HG03439 (cell line): Measurements from ENCODE around the gene LRRC71.
"Not testable (repeated sequence)": the region's sequence is repeated elsewhere in the genome, so short reads cannot be mapped to it uniquely, and the experiment has no call there.

Source experiments
- ATAC-seq: cut with Tn5 transposase; IDR thresholded peaks from one replicate; pipeline ENCODE4 v1.9.1; 2021; ENCODE audit warnings: mild to moderate bottlenecking, moderate library complexity; ENCODE audit not compliant: unreplicated experiment

Gene LRRC71

DNA sequence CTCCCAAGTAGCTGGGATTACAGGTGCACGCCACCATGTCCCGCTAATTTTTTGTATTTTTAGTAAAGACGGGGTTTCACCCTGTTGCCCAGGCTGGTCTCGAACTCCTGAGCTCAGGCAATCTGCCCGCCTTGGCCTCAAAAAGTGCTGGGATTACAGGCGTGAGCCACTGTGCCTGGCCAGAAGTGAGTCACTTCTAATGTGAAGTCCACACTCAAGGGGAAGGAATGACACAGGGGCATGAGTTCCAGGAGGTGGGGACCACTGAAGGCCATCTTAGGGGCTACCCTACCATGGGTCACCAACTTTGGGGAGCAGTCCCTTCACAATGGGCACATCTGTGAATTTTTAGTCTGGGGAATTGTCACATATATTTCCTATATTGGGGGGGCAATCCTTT, 6.3 kb downstream of the LRRC71 start:
- ATAC-seq: not testable (repeated sequence)

DNA sequence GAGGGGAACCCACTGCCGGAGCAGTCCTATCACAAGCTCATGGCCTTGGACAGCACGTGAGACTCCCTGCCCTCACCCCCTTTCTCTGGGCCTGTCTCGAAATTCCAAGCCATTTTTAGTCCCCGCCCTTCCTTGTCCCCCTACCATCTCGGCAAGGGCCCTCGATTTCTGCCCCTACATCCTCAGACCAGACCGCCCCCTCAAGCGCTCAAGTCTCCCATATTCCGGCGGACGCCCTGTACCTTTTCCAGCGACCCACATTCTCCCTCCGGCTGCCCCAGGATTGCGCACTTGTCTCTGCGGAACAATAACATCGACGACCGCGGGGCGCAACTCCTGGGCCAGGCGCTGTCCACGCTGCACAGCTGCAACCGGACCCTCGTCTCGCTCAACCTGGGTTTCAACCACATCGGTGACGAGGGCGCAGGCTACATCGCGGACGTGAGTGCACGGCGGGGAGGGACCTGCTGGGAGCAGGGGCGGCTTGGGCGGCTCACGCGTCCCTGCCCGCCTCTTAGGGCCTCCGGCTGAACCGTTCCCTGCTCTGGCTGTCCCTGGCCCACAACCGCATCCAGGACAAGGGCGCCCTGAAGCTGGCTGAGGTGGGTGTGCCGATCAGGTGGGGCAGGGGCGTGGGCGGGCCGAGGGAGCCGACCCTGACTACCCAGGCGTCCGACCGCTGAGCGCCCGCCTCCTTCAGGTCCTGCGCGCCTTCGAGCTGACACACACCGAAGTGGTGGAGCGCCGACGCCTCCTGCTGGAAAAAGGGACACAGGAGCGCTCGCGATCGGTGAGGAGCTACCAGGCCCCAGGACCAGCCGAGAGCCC, 7.0 kb downstream of the LRRC71 start:
- ATAC-seq: no peak

DNA sequence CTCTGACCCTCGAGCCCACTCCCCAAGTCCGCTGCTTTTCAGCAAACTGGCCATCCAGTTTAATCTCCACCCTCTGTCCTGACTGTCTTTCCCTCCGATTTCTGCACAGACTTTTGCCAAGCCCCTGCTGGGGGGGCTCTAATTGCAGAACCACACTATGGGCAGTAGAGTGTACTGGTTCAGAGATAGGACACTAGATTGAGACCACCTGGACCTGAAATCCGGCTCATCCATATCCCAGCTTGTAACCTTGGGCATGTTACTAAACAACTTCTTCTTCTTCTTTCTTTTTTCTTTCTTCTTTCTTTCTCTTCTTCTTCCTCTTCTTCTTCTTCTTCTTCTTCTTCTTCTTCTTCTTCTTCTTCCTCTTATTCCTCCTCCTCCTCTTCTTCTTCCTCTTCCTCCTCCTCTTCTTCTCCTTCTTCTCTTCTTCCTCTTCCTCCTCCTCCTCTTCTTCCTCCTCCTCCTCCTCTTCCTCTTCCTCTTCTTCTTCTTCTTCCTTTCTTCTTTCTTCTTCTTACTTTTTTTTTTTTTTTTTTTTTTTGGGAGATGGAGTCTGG, 7.7 kb downstream of the LRRC71 start:
- no peak for ATAC-seq

DNA sequence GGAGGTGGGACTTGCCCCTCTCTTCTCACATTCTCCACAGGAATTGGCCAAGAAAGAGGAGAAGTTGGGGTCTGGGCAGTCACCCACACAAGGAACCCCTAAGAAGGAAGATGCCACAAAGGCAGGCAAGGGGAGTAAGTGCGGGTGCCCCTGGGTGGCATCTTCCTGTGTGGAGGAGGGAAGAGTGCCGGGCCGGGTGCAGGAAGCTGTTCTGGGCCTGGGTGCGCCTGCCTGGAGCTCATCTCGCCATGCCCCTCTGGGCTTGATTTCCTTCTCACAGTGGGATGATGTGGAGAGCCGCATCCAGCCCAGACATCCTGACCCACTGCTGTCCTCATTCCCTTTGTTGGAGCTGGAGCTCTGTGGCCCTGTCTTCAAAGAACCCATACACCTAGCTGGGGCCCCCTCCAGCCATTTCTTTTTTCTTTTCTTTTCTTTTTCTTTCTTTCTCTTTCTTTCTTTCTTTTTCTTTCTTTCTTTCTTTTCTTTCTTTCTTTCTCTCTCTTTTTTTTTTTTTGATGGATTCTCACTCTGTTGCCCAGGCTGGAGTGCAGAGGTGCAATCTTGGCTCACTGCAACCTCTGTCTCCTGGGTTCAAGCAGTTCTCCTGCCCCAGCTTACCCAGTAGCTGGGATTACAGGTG, 9.3 kb downstream of the LRRC71 start:
- ATAC-seq: no peak

DNA sequence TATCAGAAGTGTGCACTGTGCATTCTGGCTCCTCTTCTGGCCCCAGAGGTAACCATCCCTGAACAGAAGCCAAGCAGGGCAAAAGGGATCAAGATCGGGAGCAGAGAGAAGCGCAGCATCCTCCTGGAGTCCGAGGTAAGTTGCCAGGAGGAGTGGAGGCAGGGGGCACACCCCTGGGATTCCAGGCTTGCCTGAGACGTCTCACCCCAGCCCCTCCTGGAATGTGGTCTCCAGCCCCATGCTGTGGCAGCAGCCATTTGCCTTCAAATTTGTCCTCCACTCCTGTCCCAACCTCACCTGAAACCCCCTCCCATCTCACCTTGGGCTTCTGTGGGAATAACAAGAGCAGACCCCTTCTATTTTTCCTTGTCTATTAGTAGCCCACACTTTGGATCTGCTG, 10.1 kb downstream of the LRRC71 start:
- ATAC-seq: no peak

- ATAC-seq: no peak
Observed at GRCh38 chr1:156931211-156931952, 10.9 kb downstream of the LRRC71 start.

GRCh38 chr1:156931974-156932710, 11.7 kb downstream of the LRRC71 start:
- no peak for ATAC-seq

GRCh38 chr1:156933136-156933535, 12.7 kb downstream of the LRRC71 start:
- ATAC-seq: no peak

DNA sequence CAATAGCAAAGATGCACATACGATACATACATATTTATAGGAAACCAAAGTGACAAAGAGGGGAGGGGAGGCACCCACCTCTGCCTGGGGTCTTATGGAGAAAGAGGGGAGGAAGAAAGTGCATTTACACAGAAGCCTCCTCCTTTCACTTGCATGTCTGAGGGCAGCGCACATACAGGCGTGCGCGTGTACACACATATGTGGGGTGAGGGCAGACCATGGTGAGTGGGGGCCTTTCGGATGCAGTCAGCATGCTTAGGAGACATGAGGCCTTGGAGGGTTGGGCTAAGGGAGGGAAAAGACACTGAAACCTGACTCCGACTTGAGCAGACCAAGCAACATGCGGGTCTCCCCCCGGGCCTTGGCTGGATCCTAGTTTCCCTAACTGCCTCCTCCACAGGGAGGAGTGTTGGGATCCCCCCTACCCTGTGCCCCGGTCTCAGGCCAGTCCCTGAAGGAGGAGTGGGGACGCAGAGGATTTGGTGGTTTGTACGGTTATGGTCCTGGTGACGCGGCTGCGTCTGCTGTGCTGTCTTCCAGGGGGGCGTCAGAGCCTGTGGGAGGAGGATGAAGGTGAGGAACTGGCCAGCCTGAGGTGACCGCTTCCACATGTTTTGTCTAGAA, 15.2 kb downstream of the LRRC71 start:
- no peak for ATAC-seq

- ATAC-seq: no peak
Observed at GRCh38 chr1:156936191-156936590, 15.8 kb downstream of the LRRC71 start.

DNA sequence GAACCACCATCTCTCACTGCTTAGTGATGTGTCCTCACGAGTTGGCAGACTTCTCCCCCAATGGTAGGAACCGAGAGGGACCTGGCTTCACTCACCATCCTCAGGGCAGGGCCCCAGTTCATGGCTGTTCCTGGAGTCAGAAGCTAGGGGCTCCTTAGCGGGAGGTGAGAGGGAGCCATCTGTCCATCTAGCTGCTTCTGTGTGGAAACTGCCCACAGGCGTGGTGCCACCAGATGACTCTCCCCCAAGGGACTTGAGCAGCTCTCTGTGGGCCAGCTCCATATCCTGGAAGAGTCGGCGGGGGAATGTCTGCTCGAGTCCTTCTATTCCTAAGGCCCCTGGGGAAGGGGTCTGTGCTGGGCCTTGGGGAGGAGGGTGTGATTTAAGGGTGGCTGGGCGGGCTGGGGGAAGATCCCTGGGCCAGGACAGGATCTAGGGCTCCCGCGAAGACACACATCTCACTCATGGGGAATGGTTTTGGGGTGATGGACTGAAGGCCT, 16.3 kb downstream of the LRRC71 start:
- ATAC-seq: no peak

- no peak for ATAC-seq
Observed at GRCh38 chr1:156937883-156938282, 17.5 kb downstream of the LRRC71 start.

GRCh38 chr1:156938813-156939212, 18.4 kb downstream of the LRRC71 start:
- ATAC-seq: no peak

GRCh38 chr1:156939786-156940334, 19.4 kb downstream of the LRRC71 start:
- no peak for ATAC-seq

DNA sequence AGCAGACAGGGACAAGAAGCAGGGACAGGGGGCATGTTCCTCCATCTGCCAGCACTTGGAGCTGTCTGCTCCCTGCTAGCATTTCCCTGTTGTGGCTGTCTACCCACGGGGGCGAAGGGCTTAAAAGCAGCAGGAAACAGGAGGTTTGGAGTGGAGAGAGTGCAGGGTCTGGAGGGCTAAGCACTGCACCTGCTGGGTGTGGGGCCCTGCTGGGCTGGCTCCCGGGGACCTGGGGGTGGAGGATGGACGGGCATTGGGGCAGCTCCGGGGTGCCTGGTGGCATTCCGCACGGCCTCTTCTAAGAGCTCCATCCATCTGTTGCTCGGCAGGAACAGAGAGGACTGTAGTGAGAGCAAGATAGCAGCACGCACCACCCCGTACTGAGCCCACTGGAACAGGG, 21.2 kb downstream of the LRRC71 start:
- ATAC-seq: no peak

- ATAC-seq: no peak
Observed at GRCh38 chr1:156942176-156942575, 21.7 kb downstream of the LRRC71 start.

DNA sequence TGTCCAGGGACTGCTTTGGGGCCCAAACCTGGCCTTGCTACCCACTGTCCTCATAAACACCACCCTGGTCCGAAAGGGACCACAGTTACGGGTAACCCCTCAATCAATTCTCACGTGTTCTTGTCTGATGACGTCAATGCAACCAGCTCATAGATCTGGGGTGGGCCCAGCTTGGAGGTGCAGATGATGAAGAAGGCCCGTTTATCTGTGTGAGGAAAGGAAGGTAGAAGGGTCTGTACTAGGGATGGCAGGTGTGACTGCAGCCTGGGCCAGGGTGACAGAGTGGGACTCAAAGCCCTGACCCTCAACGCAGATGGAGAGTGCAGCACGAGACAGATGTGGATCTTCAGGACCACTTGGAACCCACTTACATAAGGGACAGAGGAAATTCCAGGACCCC, 22.1 kb downstream of the LRRC71 start:
- no peak for ATAC-seq

DNA sequence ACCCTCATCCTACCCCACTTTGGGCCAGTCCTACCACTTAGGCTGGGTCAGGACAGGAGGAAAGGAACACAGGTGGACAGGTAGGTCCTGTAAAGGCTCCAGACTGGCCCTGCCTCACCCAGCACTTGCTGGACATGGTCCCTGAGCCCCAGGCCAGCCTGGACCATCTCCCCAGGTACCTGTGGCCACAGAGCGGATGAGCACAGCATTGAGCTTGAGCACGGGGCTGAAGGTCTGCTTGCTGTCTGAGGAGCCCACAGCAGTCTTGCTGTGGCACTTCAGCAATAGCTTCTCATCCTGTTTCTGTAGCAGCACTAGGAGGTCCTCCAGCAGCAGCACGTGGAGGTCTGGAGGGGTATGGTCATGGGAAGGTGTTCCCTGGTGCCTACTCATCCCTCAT, 23.3 kb downstream of the LRRC71 start:
- no peak for ATAC-seq

DNA sequence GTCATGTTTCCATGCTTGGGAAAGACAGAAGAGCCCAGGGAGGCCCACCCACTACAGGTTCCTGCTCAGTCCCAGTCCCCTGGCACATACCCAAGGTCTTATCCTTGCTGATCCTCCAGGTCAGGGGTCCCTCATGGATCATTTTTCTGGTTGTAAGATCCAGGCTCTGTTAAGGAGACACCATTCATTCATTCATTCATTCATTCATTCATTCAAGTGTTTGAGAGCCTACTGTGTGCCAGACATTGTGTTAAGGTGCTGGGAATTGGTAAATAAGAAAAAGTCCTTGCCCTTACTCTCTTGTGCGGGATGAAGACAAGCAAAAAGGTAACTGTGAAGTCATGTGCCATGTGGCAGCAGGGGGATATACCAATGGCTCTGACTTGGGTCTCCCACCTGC, 23.8 kb downstream of the LRRC71 start:
- no peak for ATAC-seq

- ATAC-seq: no peak
Observed at GRCh38 chr1:156944848-156945247, 24.4 kb downstream of the LRRC71 start.
